ENCODE results near the gene RHBDF2.

Gene RHBDF2

GRCh38 chr17:76459674-76460073, 41.5 kb downstream of the RHBDF2 start:
- DNase-seq (ENCODE audit: low spot score) = no peak

DNA sequence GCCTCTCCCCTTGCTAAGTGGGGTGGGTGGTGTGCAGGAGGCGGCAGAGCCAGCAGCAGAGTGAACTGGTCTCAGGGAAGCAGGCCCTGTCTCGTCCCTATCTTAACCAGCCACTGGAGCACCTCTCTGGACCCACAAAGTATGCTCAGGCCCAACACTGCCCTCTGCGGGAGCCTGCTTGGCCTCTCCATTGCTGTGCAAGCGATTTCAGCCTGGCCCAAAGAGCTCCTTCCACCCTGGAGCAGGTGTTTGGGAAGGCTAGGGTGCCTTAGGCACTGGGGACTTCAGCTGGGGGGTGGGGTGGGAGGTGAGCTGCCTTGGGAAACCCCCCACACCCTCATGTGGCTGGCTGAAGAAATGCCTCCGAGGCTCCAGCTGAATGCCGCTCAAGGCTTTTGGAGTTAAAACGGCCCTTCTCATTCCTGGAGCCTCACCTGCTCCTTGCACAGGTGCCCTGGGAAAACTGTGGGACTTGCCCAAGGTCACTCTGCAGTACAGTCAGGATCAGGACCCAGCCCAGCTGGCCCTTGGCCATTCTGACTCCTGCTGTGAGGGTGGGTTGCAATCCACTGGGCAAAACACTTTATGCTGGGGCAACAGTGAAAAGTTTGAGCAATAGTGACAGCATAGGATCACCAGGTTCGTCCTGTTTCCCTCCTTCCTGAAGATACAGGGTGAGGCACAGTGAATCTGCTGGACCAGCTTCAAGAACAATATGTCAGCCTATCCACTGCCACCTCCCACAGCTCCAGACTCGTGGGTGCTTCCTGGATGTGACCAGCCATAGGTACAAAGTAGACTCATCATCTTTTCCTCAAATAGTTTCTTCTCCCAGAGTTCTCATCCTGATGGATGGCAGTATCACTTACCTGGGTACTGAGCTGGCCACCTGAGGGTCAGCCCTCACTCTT, 42.4 kb downstream of the RHBDF2 start:
- DNase-seq (ENCODE audit: low spot score) = no peak

DNA sequence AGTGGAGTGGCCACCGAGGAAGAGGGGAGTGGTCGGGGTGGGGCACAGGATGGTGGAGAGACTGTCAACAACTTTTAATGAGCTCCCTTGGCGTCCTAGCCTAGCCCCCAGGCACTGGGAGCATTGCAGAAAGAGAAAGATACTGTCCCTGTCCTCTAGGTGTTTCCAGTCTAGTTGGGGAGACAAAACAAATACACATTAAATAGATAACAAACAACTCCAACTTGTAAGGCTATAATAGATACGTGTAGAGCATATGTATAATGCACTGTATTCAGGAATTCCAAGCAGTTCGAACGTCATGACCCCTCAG, 47.8 kb downstream of the RHBDF2 start:
- DNase-seq (ENCODE audit: low spot score) = no peak

DNA sequence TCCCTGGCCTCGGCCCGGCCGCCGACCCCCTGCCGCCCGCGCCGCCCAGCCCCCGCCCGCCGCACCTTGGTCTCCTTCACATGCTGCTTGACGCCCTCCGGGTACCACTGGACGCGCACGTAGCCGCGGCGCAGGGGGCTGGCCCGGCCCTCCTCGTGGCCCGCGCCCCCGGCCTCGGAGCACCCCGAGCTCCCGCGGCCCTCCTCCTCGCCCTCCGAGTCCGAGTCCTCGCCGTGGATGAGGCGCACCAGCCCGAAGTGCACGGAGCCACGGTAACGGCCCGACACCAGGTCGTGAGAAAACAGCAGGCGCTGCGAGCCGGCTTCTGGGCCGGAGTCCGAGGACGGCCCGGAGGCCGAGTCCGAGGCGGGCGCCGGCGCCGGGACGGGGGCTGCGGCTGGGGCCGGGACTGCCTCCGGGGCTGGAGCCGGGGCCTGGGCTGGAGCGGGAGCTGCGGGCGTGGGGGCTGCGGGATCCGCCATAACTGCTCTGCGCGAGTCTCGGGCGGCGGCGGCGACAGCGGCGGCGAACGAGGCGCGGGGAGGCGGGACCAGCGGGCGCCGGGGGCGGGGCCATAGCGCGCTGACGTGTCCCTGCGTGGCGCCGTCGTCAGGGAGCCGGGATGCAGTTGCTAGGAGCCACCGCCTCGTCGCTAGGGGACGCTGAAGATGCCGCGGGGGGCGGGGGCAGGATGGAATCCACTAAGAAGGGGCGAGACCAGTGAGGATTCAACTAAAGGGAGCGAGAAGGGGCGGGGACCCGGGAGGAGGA, 48.4 kb downstream of the RHBDF2 start, which contains the start of gene UBE2O:
TSS of gene UBE2O (minus strand) at position 493 of the 771 bp plus-strand sequence. CDS start at position 482, 11 bp downstream.
- peak; percentile 87 for DNase-seq (ENCODE audit: low spot score)

- DNase-seq (ENCODE audit: low spot score) = no peak
These were observed 49.0 kb downstream of the RHBDF2 start for GRCh38 chr17:76452127-76452659.

DNA sequence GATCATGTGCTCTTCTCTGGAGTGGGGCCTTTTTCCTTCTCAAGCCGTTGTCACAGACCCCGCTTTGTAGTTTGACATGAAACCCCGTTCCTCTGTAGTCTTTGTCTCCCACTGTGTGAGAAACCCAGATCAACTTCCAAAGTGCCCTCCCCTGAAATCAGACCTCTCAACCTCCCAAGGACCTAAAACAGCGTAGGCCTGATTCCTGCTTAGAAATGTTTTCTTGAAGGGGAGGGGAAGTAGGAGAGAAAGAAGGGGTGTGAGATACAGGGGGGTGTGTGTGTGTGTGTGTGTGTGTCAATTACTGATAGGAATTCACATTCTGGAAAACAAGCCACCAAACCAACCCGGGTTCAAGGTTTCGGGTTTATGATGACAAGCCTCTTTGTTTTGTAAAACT, 49.7 kb downstream of the RHBDF2 start:
- DNase-seq (ENCODE audit: low spot score) = no peak

DNA sequence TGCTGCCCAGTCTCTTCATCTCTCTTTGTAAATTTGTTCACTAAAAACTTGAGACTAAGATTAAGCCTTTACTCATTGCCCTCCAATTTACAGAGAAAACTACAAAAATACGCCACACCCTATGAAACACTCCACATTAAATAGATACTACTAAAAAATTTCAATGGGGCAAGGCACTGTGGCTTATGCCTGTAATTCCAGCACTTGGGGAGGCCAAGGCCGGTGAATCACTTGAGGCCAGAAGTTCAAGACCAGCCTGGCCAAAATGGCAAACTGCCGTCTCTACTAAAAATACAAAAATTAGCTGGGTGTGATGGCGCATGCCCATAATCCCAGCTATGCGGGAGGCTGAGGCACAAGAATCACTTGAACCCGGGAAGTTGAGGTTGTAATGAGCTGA, 52.1 kb downstream of the RHBDF2 start:
- no peak for DNase-seq (ENCODE audit: low spot score)

DNA sequence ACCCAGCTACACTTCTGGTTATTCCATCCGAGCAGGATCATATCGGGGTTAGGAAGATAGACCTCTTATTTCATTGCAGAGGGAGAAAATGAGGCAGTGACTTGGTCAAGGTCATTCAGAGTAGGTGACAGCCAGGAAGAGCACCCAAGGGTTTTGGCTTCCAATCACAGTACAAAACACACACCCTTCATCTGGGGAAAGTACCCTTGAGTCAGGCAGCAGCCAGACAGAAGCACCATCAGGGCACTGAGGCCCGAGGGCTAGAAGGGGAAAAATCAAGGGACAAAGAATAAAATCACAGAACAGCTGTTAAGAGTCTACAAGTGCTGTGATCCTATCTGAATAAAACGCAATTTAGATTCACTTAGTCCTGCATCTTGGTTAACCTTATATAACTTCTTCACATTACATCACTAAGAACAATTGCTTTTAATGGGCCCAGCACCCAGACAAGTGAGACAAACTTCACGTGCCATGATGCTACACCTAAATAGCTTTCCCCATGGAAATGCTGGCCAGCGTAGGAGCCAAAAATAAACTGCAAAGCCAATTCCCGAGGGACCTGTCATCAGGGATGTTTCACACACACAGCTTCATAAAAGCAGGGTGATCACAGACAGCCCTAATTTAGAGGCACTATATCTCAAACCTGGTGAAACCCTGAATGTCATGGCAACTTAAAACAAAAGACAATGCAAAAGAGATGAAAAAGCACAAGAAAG, 53.1 kb downstream of the RHBDF2 start:
- DNase-seq (ENCODE audit: low spot score) = no peak

- DNase-seq (ENCODE audit: low spot score) = no peak
These were observed 54.6 kb downstream of the RHBDF2 start for GRCh38 chr17:76446449-76447231.

- DNase-seq (ENCODE audit: low spot score) = no peak
These were observed 55.4 kb downstream of the RHBDF2 start for GRCh38 chr17:76445697-76446448.

DNA sequence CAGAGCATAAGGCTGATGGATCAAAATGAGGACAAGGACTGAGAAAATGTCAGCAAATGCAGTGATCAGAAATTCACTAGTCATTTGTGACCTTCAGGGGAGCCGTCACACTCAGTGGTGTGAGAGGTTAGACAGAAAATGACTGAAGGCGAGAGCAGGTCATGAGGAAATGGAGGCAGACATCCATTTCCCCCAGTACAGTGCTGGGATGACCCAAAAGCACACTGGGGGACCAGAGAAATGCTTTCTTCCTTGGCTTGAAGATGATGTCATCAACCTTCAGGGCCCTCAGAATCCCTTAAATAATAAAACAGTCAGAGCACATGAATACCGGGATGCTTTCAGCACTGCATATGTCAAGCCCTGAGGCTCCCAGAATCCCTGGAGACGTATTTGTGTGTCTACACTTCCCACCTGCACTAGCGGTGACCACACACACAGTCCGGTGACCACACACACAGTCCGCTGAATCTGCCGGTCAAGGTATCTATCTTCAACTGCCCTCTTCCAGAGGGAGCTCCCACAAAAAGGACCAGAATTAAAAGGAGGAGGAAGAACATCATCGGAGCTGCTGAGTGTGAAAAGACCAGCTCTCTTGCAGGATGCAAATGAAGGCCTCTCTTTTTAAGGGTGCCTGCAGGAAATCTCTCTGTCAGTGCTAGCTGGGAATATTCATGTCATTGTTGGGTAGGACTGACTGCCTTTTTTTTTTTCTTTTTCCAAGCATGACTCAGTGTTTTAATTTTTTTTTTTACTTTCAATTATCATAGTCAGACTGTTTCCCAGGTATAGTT, 56.5 kb downstream of the RHBDF2 start:
- no peak for DNase-seq (ENCODE audit: low spot score)

DNA sequence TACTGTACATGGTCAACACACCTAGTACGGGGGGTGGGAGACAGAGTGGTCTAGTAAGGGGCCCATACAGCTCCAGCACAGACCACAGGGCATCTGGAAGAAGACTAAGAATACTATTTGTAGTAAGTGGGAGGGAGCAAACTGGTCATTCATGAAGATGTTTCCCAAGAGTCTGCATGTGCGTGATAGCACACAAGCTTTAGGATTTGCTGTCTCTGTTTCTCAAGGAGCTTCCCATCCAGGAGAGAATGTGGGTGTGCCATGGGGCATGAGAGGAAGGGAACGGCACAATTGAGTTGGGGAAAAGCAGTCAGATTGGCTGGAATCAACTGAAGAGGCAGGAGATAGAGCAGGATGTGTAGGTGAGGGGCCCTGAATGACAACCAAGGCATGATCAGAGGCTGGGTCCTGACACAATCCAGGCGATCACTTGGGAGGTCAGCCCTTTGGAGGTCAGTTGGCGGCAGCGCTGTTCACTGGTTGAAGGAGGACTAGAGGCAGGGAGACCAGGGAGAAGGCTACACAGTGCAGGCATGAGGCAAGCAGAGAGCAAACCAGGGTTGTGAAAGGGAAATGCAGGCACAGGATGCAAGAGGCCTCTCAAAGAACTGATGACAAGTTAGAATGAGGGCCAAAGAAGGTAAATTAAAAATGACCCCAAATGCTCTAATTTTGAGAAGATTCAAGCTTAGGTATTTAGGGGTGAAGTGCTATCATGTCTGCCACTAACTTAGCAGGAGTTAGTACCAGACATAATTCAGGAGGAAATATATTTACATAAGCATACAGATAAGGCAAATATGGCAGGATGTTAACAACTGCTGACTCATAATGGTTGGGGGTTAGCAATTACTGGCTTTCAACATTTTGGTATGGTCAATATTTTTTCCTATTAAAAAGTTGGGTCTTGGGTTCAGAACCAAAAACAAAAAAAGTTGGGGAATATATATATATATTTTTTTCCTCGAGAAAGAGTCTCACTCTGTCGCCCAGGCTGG, 58.6 kb downstream of the RHBDF2 start:
- no peak for DNase-seq (ENCODE audit: low spot score)

DNA sequence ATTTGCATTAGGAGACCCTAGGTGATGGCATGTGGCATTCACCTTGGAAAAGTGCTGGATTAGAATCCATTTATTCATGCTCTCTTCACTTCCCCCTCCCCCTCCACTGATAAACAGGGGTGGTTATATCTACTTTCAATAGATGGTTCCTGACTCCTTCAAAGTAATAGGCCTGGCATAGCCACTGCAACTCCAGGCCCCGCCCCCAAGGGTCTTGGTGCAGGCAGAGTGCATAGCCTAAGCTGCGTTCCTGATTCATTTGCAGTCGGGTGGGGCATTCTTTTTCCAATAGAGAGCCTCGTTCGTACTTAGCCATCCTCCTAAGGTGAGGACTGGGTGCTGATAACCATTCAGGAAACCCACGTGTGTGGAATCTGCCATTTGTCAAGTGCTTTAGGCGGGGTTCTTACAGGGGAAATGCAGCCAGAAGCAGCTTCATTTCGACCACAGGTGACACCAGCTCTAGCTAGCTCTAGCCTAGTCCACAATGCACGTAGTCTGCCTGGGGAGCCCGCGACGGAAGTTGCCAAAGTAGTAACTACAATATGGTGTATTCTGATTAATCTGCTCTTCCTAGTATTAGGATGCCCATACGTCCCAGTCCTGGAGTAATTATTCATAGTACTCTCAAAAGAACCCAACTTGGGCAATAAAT, 59.4 kb downstream of the RHBDF2 start:
- DNase-seq (ENCODE audit: low spot score) = no peak

- no peak for DNase-seq (ENCODE audit: low spot score)
These were observed 60.4 kb downstream of the RHBDF2 start for GRCh38 chr17:76440751-76441362.

GRCh38 chr17:76439314-76439928, 61.8 kb downstream of the RHBDF2 start:
- DNase-seq (ENCODE audit: low spot score) = no peak

DNA sequence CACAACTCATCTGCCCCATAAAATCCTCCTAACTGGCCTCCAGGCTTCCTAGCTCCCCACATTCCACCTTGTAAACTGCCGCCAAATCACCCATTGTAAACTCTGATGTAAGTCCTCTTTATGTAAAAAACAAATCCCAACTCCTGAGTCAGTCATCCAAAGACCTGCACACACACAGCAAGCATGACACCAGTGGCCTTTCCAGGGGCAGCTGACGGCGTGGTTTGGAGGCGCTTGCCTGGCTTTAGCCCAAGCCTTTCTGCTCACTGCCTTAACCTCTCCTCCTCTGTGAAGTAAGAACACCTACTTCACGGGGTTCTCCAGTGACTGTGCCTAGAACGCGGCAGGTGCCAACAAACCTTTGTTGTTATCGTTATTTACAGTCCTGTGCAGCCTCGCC, 62.3 kb downstream of the RHBDF2 start:
- DNase-seq (ENCODE audit: low spot score) = no peak
